Heart left ventricle (tissue), 13 donors: Measurements from ENCODE around the gene TMEM181.
"Not testable (repeated sequence)": the region's sequence is repeated elsewhere in the genome, so short reads cannot be mapped to it uniquely, and the experiment has no call there.

Experiments
- POLR2A ChIP-seq, 2 donors: fragments of 450-650 bp; IDR thresholded peaks; one replicate each; pipeline ENCODE4 v1.6.1; 2017; ENCODE audit warnings: antibody characterized with exemption in 2 of 2, mild to moderate bottlenecking in 2 of 2, moderate library complexity in 2 of 2
- TF ChIP-seq, protein P1 (sequence below), 12 donors: fragments of 200-600 bp; sonication (generic) in 4 of 12; IDR thresholded peaks; one replicate each; pipeline versions ENCODE4 v1.5.0 to v1.8.0; 2018 to 2022; ENCODE audit warnings: antibody characterized with exemption in 12 of 12, mild to moderate bottlenecking in 5 of 12
- donor health status: ischemic (EF 13 %, LVEDD 7.1; RV severe dilation, severe dysfunction).
- donor health status: DM: no; HTN: yes; CAD: no.
- donor health status: DM: no; HTN: no; CAD: no.
- donor health status: ischemic (EF 25% LVEDD 6.9; RV normal size, moderate dysfunction).
- donor health status: ischemic (EF 25% LVEDD 5.7; RV mildly dilated, moderate dysfunction).
- donor health status: ischemic (EF 35%, LVEDD 5.7; RV mildly dilated, moderate dysfunction).
- donor health status: nonischemic (EF 11% LVEDD 7.7; RV severe dilation, severe dysfunction).
- donor health status: DM: yes; HTN: yes; CAD: no.
- donor health status: PGD.
- donor health status: ischemic (EF 29% LVEDD 5.4; RV normal size, mild dysfunction).
- donor health status: nonischemic (EF 23%, LVEDD 6.1; RV moderate dilation, normal function).

DNA sequence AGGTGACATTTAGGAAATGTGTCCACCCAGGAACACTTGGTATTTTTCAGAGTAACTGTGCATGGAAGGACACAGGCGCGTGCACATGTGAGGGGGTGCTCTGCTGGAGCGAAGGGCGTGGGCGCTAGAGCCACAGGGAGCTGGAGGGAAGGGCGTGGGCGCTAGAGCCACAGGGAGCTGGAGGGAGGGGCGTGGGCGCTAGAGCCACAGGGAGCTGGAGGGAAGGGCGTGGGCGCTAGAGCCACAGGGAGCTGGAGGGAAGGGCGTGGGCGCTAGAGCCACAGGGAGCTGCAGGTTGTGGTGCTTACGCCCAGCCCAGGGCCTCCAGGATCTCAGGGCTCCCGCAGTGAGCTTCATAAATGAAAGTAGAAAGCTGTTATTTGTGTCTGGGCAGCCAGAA, 46.1 kb downstream of the TMEM181 start:
- TF ChIP-seq, protein P1, sequence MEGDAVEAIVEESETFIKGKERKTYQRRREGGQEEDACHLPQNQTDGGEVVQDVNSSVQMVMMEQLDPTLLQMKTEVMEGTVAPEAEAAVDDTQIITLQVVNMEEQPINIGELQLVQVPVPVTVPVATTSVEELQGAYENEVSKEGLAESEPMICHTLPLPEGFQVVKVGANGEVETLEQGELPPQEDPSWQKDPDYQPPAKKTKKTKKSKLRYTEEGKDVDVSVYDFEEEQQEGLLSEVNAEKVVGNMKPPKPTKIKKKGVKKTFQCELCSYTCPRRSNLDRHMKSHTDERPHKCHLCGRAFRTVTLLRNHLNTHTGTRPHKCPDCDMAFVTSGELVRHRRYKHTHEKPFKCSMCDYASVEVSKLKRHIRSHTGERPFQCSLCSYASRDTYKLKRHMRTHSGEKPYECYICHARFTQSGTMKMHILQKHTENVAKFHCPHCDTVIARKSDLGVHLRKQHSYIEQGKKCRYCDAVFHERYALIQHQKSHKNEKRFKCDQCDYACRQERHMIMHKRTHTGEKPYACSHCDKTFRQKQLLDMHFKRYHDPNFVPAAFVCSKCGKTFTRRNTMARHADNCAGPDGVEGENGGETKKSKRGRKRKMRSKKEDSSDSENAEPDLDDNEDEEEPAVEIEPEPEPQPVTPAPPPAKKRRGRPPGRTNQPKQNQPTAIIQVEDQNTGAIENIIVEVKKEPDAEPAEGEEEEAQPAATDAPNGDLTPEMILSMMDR (IDR thresholded peaks at IDR 0.05): not testable (repeated sequence)
- not testable (repeated sequence) for TF ChIP-seq POLR2A (IDR thresholded peaks at IDR 0.05)
